Lower lobe of right lung (tissue), 2 donors: Measurements from ENCODE around the gene KLHL2. TPM values are rescaled to one million over a fixed set of nuclear protein-coding genes. Genes with fewer than 3 reads are reported as not detected.

Experiments
- ATAC-seq, 2 donors: fragments of 200-7000 bp; cut with Tn5 transposase; one replicate each; pipeline ENCODE4 v1.9.1; 2020 to 2022; ENCODE audit warnings: mild to moderate bottlenecking in 2 of 2, moderate library complexity in 2 of 2
- DNase-seq: peaks from one replicate; pipeline ENCODE4 v3.0.0-alpha.2; 2020
- H3K27ac ChIP-seq: fragments of 200-600 bp; one replicate; pipeline ENCODE4 v1.8.0; 2022
- H3K27me3 ChIP-seq: fragments of 200-600 bp; one replicate; pipeline ENCODE4 v1.8.0; 2022; ENCODE audit warnings: low read depth
- H3K36me3 ChIP-seq: fragments of 200-600 bp; one replicate; pipeline ENCODE4 v1.8.0; 2022; ENCODE audit warnings: mild to moderate bottlenecking
- H3K4me1 ChIP-seq: fragments of 200-600 bp; one replicate; pipeline ENCODE4 v1.8.0; 2022
- H3K4me3 ChIP-seq: fragments of 200-600 bp; one replicate; pipeline ENCODE4 v1.8.0; 2022; ENCODE audit warnings: mild to moderate bottlenecking
- H3K9me3 ChIP-seq: fragments of 200-600 bp; one replicate; pipeline ENCODE4 v1.8.0; 2022
- intact Hi-C: fragments of 100-400 bp; cut with DNase I; formaldehyde crosslinking; loops from one replicate; pipeline ENCODE4 v1.11.0; 2022
- total RNA-seq: library from RNA; stranded (reverse); fragmentation: NEBNext Ultra II Directional; extraction: Animal tissue kit (Norgen Biotek cat#: 25700); gene quantifications from one replicate; pipeline ENCODE4 v1.2.1, GENCODE V29; 2021
- TF ChIP-seq, protein P1 (sequence below): fragments of 200-600 bp; IDR thresholded peaks from one replicate; pipeline ENCODE4 v1.8.0; 2022; ENCODE audit warnings: antibody characterized with exemption, mild to moderate bottlenecking
- donor health status: DM: no; HTN: yes; CAD: no; lungs with severe emphysema.

KLHL2 gene
- total RNA-seq, 1 donor from 2014 or later = 37.7 TPM

DNA sequence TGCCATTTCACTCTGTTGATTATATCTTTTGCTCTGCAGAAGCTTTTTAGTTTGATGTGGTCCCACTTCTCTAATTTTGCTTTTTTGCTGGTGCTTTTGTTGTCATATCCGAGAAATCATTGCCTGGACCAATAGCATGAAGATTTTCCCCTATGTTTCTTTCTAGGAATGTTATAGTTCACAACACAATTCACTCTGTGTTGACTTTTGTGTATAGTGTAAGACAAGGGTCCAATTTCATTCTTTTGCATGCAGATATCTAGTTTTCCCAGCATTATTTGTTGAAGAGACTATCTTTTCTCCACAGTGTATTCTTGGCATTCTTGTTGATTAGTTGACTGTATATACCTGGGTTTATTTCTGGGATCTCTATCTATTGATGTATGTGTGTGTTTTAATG is 163.2 kb downstream of the KLHL2 start:
- intact Hi-C loops = no loop called here
- ATAC-seq = no peak
- TF ChIP-seq, protein P1, sequence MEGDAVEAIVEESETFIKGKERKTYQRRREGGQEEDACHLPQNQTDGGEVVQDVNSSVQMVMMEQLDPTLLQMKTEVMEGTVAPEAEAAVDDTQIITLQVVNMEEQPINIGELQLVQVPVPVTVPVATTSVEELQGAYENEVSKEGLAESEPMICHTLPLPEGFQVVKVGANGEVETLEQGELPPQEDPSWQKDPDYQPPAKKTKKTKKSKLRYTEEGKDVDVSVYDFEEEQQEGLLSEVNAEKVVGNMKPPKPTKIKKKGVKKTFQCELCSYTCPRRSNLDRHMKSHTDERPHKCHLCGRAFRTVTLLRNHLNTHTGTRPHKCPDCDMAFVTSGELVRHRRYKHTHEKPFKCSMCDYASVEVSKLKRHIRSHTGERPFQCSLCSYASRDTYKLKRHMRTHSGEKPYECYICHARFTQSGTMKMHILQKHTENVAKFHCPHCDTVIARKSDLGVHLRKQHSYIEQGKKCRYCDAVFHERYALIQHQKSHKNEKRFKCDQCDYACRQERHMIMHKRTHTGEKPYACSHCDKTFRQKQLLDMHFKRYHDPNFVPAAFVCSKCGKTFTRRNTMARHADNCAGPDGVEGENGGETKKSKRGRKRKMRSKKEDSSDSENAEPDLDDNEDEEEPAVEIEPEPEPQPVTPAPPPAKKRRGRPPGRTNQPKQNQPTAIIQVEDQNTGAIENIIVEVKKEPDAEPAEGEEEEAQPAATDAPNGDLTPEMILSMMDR = no peak

More for the DNA sequence above, 163.2 kb downstream of the KLHL2 start:
- H3K27me3 ChIP-seq = no peaks in the 10 kb centered on the region
- H3K36me3 ChIP-seq = no peaks in the 10 kb centered on the region
- no peak for DNase-seq
- no peak overlapping the region for H3K27ac ChIP-seq
- no peak overlapping the region for H3K4me3 ChIP-seq
- H3K9me3 ChIP-seq = no peaks in the 10 kb centered on the region
- no peaks in the 10 kb centered on the region for H3K4me1 ChIP-seq

Other genes with a start within 250 kb of the KLHL2 start
- 0.89 TPM for gene TRIM61, start 229.9 kb upstream of the KLHL2 start, total RNA-seq
- gene TRIM60, start 175.6 kb upstream of the KLHL2 start, total RNA-seq = not detected
- gene TRIM75, start 153.7 kb upstream of the KLHL2 start, total RNA-seq = not detected
- gene TMEM192, start 94.7 kb upstream of the KLHL2 start, total RNA-seq = 23.3 TPM
- 138 TPM for gene MSMO1, start 120.1 kb downstream of the KLHL2 start, total RNA-seq
- gene CPE, start 171.4 kb downstream of the KLHL2 start, total RNA-seq = 36.9 TPM